GM12892 (cell line): ENCODE measurements around the gene EXOSC9.

ENCODE experiments used
- POLR2A ChIP-seq: IDR thresholded peaks from 2 replicates; pipeline ENCODE4 v1.6.1; 2011; ENCODE audit warnings: low read depth, low read length, control low read depth
- POLR2AphosphoS5 ChIP-seq: IDR thresholded peaks from 2 replicates; pipeline ENCODE4 v1.6.1; 2011; ENCODE audit warnings: low read depth, low read length, control low read depth
- TAF1 ChIP-seq: IDR thresholded peaks from 2 replicates; pipeline ENCODE4 v1.6.1; 2011; ENCODE audit warnings: low read depth, mild to moderate bottlenecking, control low read depth, low read length, borderline replicate concordance

- no peak for TF ChIP-seq POLR2A
- TF ChIP-seq POLR2AphosphoS5: no peak
- no peak for TF ChIP-seq TAF1
Observed at GRCh38 chr4:121811122-121811521, 10.0 kb downstream of the EXOSC9 start.
